Cardiac muscle cell (in vitro differentiated cells and primary cell): ENCODE data around the gene ADSS1. TPM values are rescaled to one million over a fixed set of nuclear protein-coding genes. Genes with fewer than 3 reads are reported as not detected.

Experiments
- DNase-seq, 2 donors: peaks; one replicate each; pipeline versions ENCODE4 v3.0.0 to v3.0.0-alpha.2; 2010 to 2017; ENCODE audit warnings: low read depth in 1 of 2, low spot score in 1 of 2
- H3K27ac ChIP-seq: fragments of 200-600 bp; sonication (generic); 2 replicates; pipeline ENCODE4 v1.5.1; 2016
- H3K27me3 ChIP-seq: fragments of 200-600 bp; sonication (generic); 2 replicates; pipeline ENCODE4 v1.6.0; 2016; ENCODE audit warnings: control low read depth
- H3K36me3 ChIP-seq: fragments of 200-600 bp; sonication (generic); 2 replicates; pipeline ENCODE4 v1.5.1; 2016; ENCODE audit warnings: control low read depth
- H3K4me1 ChIP-seq: fragments of 200-600 bp; sonication (generic); 2 replicates; pipeline ENCODE4 v1.8.1; 2017; ENCODE audit warnings: low read depth, mild to moderate bottlenecking, mixed run types
- H3K4me3 ChIP-seq: fragments of 200-600 bp; sonication (generic); 2 replicates; pipeline ENCODE4 v1.5.1; 2016; ENCODE audit warnings: mild to moderate bottlenecking
- H3K9me3 ChIP-seq: fragments of 200-600 bp; sonication (generic); 2 replicates; pipeline ENCODE4 v1.5.1; 2017; ENCODE audit warnings: low read depth, mild to moderate bottlenecking, control low read depth
- polyA plus RNA-seq: library from polyadenylated mRNA; unstranded; fragments of >200 nt; fragmentation: Nextera tagmentation; extraction: Ambion mirVana; gene quantifications from 2 replicates; pipeline ENCODE4 v1.2.1, GENCODE V29; 2016
- total RNA-seq: library from RNA; depleted of rRNA; stranded (reverse); fragments of >200 nt; gene quantifications from 2 replicates; pipeline ENCODE4 v1.2.3, GENCODE V29; 2016
- TF ChIP-seq, protein P1 (sequence below): IDR thresholded peaks from 2 replicates; pipeline ENCODE4 v1.5.1; 2012; ENCODE audit warnings: low read depth, mild to moderate bottlenecking, low read length

Gene ADSS1
- total and polyA plus RNA-seq, 2 experiments from 2014 or later, result 53.4 to 63.8 TPM

DNA sequence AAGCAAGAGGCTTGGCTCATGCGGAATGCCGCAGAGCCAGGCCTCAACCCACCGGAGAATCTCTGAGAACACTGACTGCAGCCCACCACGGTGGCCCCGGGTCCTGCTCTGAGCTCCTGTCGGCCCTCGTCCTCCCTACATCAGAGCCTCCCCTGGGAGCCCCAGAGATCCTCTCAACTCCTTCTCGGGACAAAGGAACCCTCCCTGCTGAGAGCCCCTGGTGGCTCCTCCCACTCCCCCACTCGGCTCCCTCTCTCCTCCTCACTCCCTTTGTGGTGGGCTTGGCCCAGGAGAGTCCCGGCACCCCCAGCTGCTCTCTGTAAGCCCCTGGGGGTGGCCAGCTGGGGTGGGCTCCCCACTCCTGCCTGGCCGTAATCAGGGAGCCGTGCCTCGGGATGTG, 45.7 kb upstream of the ADSS1 start:
- Histone ChIP-seq H3K9me3 (no peaks in the 10 kb centered on the region), H3K4me3 (peak overlapping the region; percentile 25), H3K4me1 (peaks cover 52% of the 10 kb centered on the region), H3K27me3 (no peaks in the 10 kb centered on the region), H3K36me3 (no peaks in the 10 kb centered on the region), H3K27ac (peak overlapping the region; percentile 82)
- peak; percentile 35 to 43 for DNase-seq
- TF ChIP-seq, protein P1, sequence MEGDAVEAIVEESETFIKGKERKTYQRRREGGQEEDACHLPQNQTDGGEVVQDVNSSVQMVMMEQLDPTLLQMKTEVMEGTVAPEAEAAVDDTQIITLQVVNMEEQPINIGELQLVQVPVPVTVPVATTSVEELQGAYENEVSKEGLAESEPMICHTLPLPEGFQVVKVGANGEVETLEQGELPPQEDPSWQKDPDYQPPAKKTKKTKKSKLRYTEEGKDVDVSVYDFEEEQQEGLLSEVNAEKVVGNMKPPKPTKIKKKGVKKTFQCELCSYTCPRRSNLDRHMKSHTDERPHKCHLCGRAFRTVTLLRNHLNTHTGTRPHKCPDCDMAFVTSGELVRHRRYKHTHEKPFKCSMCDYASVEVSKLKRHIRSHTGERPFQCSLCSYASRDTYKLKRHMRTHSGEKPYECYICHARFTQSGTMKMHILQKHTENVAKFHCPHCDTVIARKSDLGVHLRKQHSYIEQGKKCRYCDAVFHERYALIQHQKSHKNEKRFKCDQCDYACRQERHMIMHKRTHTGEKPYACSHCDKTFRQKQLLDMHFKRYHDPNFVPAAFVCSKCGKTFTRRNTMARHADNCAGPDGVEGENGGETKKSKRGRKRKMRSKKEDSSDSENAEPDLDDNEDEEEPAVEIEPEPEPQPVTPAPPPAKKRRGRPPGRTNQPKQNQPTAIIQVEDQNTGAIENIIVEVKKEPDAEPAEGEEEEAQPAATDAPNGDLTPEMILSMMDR, result no peak

DNA sequence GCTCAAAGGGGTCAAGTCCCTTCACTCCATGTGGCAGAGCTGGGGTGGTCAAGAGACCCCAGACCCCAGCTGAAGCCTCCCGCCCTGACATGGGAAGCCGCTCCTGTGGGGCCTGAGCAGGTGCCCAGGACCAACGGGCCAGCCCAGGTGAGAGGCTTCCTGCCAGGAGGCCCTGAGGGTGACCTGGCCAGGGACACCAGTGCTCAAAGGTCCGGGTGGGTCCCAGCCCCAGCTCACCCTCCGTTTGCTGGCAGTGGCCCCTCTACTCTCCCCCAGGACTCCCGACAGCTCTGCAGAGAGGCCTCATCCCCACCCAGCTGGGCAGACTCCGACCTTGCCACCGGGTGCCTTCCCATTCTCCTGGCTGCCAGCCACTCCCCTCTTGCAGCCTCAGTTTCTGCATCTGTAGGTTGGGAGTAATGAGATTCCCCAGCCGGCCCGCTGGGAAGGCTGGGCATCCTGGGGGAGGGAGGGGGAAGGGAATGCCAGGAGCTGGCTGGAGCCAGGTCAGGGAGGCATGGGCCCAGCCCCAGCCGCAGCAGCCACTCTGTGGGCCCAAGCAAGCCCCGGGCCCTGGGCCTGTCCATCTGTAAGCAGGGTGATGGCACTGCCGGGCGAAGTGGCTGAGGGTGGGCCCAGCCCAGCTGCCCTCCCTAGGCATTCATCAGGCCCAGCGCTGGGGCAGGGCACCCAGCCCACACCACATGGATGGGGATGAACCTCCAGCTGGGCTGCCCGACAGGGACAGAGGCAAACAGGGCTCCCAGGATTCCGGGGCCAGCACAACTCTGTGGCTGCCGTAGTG, 44.9 kb upstream of the ADSS1 start:
- TF ChIP-seq, protein P1, result no peak
- Histone ChIP-seq H3K4me1 (peaks cover 52% of the 10 kb centered on the region), H3K36me3 (no peaks in the 10 kb centered on the region)

GRCh38 chr14:104680056-104680805, 43.8 kb upstream of the ADSS1 start:
- H3K9me3 ChIP-seq, result no peaks in the 10 kb centered on the region
- H3K4me3 ChIP-seq, result no peak overlapping the region
- peaks cover 52% of the 10 kb centered on the region for H3K4me1 ChIP-seq
- H3K27me3 ChIP-seq, result no peaks in the 10 kb centered on the region
- H3K27ac ChIP-seq, result peak overlapping the region; percentile 59
- TF ChIP-seq, protein P1, result no peak
- peak in 1 of 2 donors; percentile 75 for DNase-seq
- H3K36me3 ChIP-seq, result no peaks in the 10 kb centered on the region

More for the DNA sequence above, 44.9 kb upstream of the ADSS1 start:
- H3K4me3 ChIP-seq, result no peak overlapping the region
- DNase-seq, result no peak
- no peaks in the 10 kb centered on the region for H3K9me3 ChIP-seq
- peak overlapping the region; percentile 82 for H3K27ac ChIP-seq
- no peaks in the 10 kb centered on the region for H3K27me3 ChIP-seq

- no peaks in the 10 kb centered on the region for H3K9me3 ChIP-seq
- peak; percentile 55 to 77 for DNase-seq
- peaks cover 52% of the 10 kb centered on the region for H3K4me1 ChIP-seq
- TF ChIP-seq, protein P1, result peak; percentile 30
- H3K27ac ChIP-seq, result peak overlapping the region; percentile 59
- H3K27me3 ChIP-seq, result no peaks in the 10 kb centered on the region
- H3K4me3 ChIP-seq, result no peak overlapping the region
- no peaks in the 10 kb centered on the region for H3K36me3 ChIP-seq
Measured at GRCh38 chr14:104680806-104681688, 43.0 kb upstream of the ADSS1 start.

DNA sequence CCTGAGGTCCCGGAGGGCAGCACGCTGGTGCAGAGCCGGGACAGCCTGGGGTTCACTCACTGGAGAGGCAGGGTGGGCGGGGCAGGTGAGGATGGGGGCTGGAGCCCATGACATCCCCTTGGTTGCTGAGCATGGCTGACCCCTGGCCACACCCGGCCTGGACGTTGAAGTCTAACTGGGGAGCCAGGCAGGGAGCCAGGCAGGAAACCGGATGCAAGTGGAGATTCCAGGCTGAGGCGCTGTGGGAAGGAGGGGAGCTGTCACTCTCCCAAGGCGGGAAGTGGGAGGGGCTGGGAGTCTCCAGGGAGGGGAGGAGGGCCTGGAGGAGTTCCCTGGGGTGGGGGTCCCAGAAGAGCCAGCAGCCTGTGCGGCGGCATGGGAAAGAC, 42.3 kb upstream of the ADSS1 start:
- Histone ChIP-seq H3K36me3 (no peaks in the 10 kb centered on the region), H3K27me3 (no peaks in the 10 kb centered on the region), H3K4me3 (no peak overlapping the region), H3K9me3 (no peaks in the 10 kb centered on the region), H3K4me1 (peaks cover 50% of the 10 kb centered on the region), H3K27ac (peak overlapping the region; percentile 59)
- DNase-seq, result peak; percentile 80 to 93
- TF ChIP-seq, protein P1, result peak; percentile 1
